Testis (tissue), 3 donors: Measurements from ENCODE around the gene PNKP. TPM values are rescaled to one million over a fixed set of nuclear protein-coding genes. Genes with fewer than 3 reads are reported as not detected.

Experiments used
- DNase-seq: peaks from one replicate; pipeline ENCODE4 v3.0.0-alpha.2; 2019
- H3K27ac ChIP-seq, 2 donors: fragments of 200-600 bp; sonication (generic); one replicate each; pipeline ENCODE4 v1.5.1; 2019
- H3K27me3 ChIP-seq: fragments of 200-600 bp; sonication (generic); one replicate; pipeline ENCODE4 v1.5.1; 2019
- H3K36me3 ChIP-seq: fragments of 200-600 bp; sonication (generic); one replicate; pipeline ENCODE4 v1.5.1; 2017; ENCODE audit warnings: low read depth; ENCODE audit errors: missing control alignments
- H3K4me1 ChIP-seq: fragments of 200-600 bp; sonication (generic); one replicate; pipeline ENCODE4 v1.5.1; 2019
- H3K4me3 ChIP-seq, 2 donors: fragments of 200-600 bp; sonication (generic); one replicate each; pipeline ENCODE4 v1.5.1; 2017 to 2019
- H3K9me3 ChIP-seq: fragments of 200-600 bp; sonication (generic); one replicate; pipeline ENCODE4 v1.5.1; 2017
- POLR2A ChIP-seq: fragments of 450-650 bp; IDR thresholded peaks from one replicate; pipeline ENCODE4 v1.6.1; 2017; ENCODE audit warnings: antibody characterized with exemption, mild to moderate bottlenecking, moderate library complexity
- WGBS, 2 donors: methylation state at CpG; one replicate each; pipeline ENCODE4 v1.1.5; 2018; 5-methylcytosine and 5-hydroxymethylcytosine counted together
- intact Hi-C: fragments of 100-400 bp; cut with DNase I; formaldehyde crosslinking; loops from one replicate; pipeline ENCODE4 v1.15.1; 2023; ENCODE audit warnings: low total_unique reads
- polyA plus RNA-seq: library from polyadenylated mRNA; stranded (reverse); fragments of 350-450 nt; fragmentation: Illumina TruSeq; extraction: RNeasy Lipid Tissue Mini Kit (QIAGEN cat#74804); gene quantifications from one replicate; pipeline ENCODE4 v1.2.3, GENCODE V29; 2014; ENCODE audit warnings: low read depth, low replicate concordance; ENCODE audit not compliant: insufficient read depth
- total RNA-seq, 2 donors: library from RNA; depleted of rRNA; stranded (reverse); fragments of >200 nt; gene quantifications; one replicate each; pipeline ENCODE4 v1.2.3, GENCODE V29; 2016
- TF ChIP-seq, protein P1 (sequence below), 3 experiments: fragments of 450-650 bp in 2 of 3; fragments of 200-600 bp in 1 of 3; sonication (generic) in 1 of 3; IDR thresholded peaks; one replicate each; pipeline ENCODE4 v1.5.1; 2016 to 2019; ENCODE audit warnings: antibody characterized with exemption in 3 of 3, mild to moderate bottlenecking in 2 of 3, moderate library complexity in 1 of 3

Gene PNKP
- total and polyA plus RNA-seq, 3 donors from 2014 or later: 45.5 to 125 (median 110) TPM

DNA sequence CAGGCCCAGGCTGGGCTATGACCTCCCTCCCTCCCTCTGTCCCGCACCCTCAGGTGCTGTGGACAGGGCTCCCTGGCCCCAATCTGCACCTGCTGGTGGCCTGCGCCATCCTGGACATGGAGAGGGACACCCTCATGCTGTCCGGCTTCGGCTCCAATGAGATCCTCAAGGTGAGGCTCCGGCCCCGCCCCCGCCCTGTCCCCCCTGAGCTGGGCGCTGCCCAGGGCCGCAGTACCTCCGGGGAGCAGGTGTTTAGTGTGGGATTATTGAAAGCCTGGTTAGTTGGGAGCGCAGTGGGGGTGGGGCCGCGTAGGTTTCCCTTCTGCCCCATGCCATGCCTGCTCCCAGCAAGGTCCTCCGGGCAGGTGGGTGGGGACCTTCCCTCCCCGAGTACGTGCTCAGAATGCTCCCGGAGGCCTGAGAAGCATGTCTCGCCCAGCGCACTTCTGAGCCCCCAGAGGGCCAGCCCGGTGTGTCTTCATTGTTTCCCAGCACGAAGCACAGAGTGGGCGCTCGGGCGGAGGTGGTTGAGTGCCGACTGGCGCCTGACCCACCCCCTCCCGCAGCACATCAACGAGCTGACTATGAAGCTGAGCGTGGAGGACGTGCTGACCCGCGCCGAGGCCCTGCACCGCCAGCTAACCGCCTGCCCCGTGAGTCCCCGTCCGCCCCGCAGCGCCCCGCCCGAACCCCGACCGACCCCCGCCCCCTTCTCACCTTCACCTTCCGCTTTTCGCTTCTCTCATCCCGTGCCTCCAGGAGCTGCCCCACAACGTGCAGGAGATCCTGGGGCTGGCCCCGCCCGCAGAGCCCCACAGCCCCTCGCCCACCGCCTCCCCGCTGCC, 20.5 kb upstream of the PNKP start:
- no peak overlapping the region for H3K27ac ChIP-seq
- H3K9me3 ChIP-seq: no peaks in the 10 kb centered on the region
- peaks cover 4% of the 10 kb centered on the region for H3K36me3 ChIP-seq
- H3K27me3 ChIP-seq: no peaks in the 10 kb centered on the region
- intact Hi-C loops: no loop called here
- H3K4me3 ChIP-seq: no peak overlapping the region
- no peak for TF ChIP-seq POLR2A
- TF ChIP-seq, protein P1, sequence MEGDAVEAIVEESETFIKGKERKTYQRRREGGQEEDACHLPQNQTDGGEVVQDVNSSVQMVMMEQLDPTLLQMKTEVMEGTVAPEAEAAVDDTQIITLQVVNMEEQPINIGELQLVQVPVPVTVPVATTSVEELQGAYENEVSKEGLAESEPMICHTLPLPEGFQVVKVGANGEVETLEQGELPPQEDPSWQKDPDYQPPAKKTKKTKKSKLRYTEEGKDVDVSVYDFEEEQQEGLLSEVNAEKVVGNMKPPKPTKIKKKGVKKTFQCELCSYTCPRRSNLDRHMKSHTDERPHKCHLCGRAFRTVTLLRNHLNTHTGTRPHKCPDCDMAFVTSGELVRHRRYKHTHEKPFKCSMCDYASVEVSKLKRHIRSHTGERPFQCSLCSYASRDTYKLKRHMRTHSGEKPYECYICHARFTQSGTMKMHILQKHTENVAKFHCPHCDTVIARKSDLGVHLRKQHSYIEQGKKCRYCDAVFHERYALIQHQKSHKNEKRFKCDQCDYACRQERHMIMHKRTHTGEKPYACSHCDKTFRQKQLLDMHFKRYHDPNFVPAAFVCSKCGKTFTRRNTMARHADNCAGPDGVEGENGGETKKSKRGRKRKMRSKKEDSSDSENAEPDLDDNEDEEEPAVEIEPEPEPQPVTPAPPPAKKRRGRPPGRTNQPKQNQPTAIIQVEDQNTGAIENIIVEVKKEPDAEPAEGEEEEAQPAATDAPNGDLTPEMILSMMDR (IDR thresholded peaks at IDR 0.05): no peak
- 71 to 89% methylated on average over 7 to 53 of the region's 54 CpGs for WGBS, 2 donors
- no peak for DNase-seq
- H3K4me1 ChIP-seq: no peaks in the 10 kb centered on the region

DNA sequence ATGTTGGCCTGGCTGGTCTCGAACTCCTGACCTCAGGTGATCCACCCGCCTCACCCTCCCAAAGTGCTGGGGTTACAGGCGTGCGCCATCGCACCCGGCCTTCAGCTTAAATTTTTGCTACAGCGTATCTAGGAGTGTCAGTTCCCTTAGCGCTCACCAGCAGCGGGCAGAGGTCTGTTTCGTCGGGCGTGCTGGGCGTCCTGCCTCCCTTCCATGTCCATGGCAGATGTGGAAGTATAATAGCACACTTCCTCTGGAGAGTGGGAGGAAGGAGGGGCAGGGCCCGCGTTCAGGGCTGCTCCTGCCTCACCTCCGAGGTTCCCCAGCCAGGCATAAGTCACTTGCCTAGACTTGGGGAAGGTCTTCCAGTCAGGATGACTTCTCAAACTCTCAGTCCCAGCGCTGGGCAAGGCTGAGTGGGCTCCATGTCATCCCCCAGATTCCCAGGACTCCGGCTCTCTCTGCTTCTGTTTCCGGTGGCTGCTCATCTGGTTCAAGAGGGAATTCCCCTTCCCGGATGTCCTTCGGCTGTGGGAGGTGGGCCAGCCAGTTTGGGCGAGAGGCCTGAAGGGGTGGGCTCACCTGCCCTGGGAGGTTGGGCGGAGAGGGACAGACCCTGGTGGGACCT, 19.8 kb upstream of the PNKP start:
- TF ChIP-seq, protein P1 (IDR thresholded peaks at IDR 0.05): no peak
- TF ChIP-seq POLR2A: no peak
- 64 to 66% methylated on average over 10 to 23 of the region's 23 CpGs for WGBS, 2 donors
- Histone ChIP-seq H3K9me3 (no peaks in the 10 kb centered on the region), H3K4me1 (no peaks in the 10 kb centered on the region), H3K27ac (no peak overlapping the region), H3K4me3 (no peak overlapping the region), H3K36me3 (peaks cover 4% of the 10 kb centered on the region), H3K27me3 (no peaks in the 10 kb centered on the region)
- no peak for DNase-seq
- intact Hi-C loops: no loop called here

DNA sequence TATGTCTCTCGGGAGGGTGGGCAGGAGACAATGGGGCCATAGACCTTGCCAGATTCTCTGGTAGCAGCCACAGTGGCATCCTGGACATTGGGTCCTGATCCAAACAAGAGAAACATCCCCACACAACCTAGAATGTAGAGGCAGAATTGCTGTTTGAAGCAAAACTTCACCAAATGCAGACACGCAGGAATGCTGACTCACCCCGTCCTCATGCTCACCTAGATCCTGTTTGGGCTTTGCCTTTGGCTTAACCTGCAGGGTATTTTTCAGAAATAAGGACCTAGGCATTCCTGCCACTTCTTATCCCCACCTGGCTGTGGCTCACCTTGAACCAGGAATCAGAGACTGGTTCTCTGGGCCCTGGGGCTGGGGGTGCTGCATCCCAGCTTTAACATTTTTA, 17.4 kb upstream of the PNKP start:
- WGBS, 2 donors: 94 to 100% methylated on average over 3 of the region's 3 CpGs
- Histone ChIP-seq H3K27ac (no peak overlapping the region), H3K4me3 (no peak overlapping the region), H3K27me3 (no peaks in the 10 kb centered on the region), H3K36me3 (peaks cover 4% of the 10 kb centered on the region), H3K9me3 (no peaks in the 10 kb centered on the region), H3K4me1 (no peaks in the 10 kb centered on the region)
- intact Hi-C loops: no loop called here
- DNase-seq: no peak
- TF ChIP-seq, protein P1 (IDR thresholded peaks at IDR 0.05): no peak
- TF ChIP-seq POLR2A: no peak

DNA sequence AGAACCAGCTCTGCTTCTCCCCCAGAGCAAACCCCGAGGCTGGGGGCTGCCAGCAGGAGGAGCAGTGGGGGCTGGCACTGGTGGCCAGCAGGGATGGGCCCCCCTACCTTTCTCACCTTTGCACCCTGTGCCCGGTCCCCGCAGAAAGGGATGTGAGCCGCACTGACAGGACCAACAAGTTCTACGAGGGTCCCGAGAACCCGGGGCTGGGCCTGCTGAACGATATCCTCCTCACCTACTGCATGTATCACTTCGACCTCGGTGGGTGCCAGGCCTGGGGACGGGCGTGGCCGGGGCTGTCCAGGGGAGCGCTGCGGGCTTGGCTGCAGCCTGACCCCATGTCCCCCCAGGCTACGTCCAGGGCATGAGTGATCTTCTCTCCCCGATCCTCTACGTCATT, 16.7 kb upstream of the PNKP start:
- intact Hi-C loops: no loop called here

More for the DNA sequence above, 16.7 kb upstream of the PNKP start:
- DNase-seq: no peak
- 91 to 92% methylated on average over 18 of the region's 18 CpGs for WGBS, 2 donors
- no peak for TF ChIP-seq POLR2A
- TF ChIP-seq, protein P1 (IDR thresholded peaks at IDR 0.05): no peak
- Histone ChIP-seq H3K27me3 (no peaks in the 10 kb centered on the region), H3K9me3 (no peaks in the 10 kb centered on the region), H3K4me1 (no peaks in the 10 kb centered on the region), H3K4me3 (no peak overlapping the region), H3K36me3 (peaks cover 4% of the 10 kb centered on the region), H3K27ac (no peak overlapping the region)
